Measurements from ENCODE around the gene POLR1D.
"Not testable (repeated sequence)": the region's sequence is repeated elsewhere in the genome, so short reads cannot be mapped to it uniquely, and the experiment has no call there.

Gene POLR1D

GRCh38 chr13:27619093-27619727 is 2.5 kb upstream of the POLR1D start:
- no peak for DNase-seq

GRCh38 chr13:27619728-27620376 is 1.8 kb upstream of the POLR1D start:
- no peak for DNase-seq

DNA sequence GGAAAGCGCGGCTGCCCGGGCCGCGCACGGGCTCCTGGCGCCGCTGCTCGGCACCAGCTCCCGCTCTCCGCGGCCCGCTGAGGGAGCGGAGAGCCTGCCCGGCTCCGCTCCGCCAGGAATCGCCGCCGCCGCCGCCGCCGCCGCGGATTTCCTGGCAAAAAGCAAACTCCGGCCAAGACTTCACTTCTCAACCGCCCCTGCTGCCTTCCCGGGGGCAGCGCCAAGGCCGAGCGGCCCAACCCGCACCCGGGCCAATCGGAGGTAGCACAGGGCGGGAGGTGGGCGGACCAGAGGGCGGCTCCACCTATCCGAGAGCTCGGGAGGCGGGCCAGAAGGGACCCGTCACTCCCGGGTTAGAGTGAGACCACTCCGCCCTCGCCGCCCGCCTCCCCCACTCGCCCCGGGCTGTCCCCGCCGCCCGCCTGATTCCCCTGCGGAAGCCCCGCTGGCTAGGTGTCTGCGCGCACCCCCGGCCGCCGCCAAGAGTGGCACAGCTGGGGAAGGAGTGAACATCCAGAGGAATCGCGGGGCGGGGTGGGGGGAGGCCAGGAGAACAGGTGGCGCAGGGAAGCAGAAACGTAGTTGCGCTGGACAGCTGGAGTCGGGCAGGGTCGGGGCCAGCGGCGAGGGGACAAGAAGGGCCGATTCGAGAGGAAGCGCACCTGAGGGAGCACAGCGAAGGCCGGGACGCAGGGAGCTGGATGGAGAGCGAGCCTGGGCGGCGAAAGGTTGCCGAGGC is 1.1 kb upstream of the POLR1D start, which contains the start of gene LNX2:
LNX2 (minus strand) TSS at position 153 of the 739 bp plus-strand sequence. CDS start 38,826 bp downstream, outside the sequence.
- peak; percentile 99 for DNase-seq

DNA sequence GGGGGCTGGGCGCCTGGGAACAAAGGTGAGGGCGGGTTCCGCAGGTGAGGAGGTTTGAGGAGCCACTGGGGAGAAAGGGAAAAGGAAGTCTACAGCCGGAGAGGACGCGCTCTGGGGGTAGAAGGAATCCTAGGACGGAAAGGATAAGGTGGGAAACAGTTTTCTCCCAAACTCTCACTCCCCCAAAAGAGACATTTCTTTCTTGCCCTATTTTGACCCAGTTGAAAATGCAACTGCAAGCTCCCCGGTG is 651 bp upstream of the POLR1D start:
- no peak for DNase-seq

DNA sequence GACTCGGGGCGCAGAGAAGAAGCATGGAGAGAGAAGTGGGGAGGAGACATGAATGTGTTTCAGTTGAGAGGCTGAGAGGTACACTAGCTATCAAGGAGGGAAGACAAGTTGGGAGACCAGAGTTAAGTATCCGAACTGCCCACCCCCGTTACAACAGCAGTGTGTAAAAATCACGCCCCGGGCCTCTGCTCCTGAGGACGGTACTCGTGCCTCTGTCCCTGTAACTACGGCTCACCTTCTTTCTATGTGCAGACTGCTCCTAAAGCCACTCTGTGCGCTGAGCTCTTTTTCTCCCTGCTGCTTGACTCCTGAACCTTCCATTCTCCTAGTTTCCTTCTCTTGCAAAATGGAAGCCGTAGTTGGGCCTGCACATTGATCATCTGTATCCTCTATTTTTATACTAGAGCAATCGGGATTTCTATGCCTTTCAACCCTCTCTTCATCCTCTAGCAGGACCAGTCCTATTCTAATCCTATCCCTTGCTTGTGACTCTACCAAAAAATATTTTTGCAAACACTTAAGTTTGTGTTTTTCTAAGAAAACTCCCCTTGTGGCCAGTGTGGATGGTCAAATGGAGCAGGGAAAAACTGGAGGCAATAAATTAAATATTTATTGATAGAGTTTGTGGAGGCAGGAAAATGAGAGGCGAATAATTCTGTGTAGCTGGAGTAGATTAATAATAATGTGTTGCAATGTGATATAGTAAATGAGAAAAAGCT is 569 bp downstream of the POLR1D start:
- DNase-seq: peak; percentile 27

GRCh38 chr13:27622881-27623280 is 1.2 kb downstream of the POLR1D start:
- DNase-seq: no peak

DNA sequence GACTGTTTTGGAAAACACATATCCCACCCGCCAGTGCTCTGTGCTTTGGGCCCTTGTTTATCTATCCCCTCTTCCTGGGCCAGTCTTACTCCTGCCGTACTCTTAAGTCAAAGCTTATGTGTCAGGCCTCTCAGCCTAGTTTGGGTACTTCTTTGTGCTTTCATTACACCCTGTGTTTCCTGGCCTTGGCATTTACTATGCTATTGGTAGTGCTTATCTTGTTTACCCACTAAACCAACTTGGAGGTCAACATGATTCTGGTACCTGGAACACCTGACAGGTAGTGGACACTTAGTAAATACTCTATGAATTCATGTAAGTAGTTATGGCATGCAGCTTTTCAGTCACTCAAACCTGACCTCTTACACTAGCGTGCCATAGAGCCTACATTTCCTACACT is 2.4 kb downstream of the POLR1D start:
- no peak for DNase-seq

DNA sequence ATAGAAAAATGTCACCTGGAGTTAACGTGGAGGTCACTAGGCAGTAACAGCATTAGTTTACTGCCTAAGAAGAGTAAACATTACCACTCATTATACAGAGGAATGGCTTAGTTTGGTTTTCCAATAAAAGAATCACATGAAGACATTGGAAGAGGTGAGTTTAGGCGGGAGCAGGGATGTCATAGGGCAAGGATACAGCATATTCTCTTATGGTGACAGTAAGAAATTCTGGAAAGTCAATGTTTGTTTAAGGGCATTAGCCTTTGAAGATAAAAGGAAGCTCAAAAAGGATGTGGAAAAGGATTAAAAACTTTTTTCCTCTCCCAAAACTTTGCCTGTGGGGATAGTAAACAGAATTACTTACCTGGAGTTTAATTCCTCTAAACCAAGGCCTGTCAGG is 4.1 kb downstream of the POLR1D start:
- DNase-seq: no peak

DNA sequence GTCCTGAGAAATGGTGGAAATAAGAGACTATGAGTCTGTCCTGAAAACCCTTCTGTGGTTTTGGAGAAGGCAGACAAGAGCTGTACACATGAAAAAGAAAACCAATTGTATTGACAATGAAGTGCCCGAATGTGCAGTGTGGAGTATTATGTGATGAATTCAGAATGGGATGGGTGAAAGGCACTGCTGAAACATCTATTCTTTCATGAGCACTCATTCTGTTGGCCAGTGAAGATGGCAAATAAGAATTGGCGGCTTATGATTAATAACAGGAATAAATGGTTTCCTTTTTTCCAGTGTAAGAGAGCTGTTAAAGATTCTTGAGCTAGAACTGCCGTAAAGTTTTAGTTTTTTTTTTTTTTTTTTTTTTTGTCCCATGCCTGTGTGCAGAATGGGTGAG is 5.7 kb downstream of the POLR1D start:
- DNase-seq: no peak

DNA sequence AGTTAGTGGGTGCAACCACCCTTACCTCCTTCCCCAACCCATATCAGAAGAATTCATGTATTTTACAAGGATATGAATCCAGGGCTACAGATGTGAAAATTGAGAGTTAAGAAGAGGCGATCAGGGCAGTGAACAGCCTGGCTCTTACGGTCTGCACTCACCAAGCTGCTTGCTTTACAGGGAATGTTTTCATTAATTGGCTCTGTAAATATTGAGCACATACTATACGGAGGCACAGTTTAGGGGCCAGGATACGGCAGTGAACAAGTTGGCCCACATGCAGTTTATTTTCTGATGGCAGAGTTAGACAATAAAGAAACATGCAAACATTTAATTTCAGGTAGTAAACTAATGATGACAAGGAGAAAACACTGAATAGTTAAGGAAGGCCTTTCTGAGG is 6.4 kb downstream of the POLR1D start:
- no peak for DNase-seq

DNA sequence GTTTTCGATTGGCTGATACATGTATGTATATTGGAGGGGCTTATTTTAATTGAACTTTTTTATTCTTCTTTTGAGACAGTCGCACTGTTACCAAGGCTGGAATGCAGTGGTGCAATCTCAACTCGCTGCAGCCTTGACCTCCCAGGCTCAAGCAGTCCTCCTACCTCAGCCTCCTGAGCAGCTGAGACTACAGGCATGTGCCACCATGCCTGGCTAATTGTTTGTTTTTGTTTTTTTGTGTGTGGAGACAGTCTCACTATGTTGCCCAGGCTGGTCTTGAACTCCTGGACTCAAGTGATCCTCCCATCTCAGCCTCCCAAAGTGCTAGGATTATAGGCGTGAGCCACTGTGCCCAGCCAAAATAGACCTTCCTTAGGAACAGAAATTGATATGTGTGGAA is 7.1 kb downstream of the POLR1D start:
- not testable (repeated sequence) for DNase-seq

- no peak for DNase-seq
Observed at GRCh38 chr13:27631156-27631555, 9.5 kb downstream of the POLR1D start.

GRCh38 chr13:27631665-27632064 is 10.0 kb downstream of the POLR1D start:
- no peak for DNase-seq

- DNase-seq: no peak
Observed at GRCh38 chr13:27632214-27632613, 10.5 kb downstream of the POLR1D start.

DNA sequence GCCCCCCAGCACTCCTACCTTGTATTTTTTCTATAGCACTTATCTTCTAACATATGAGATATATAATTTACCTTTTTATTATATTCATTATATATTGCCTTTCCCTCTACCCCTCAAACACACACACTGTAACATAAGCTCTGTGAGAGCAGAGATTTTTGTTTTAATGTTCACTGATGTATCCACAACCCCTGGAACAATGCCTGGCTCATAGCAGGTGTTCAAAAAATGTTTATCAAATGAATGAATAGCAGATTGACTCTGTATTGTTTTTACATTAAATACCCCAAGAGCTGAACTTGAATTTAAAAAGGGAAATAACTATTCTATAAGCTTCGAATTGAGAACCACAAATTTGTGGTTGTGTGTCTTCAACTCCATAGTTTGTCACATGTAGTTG is 11.0 kb downstream of the POLR1D start:
- DNase-seq: no peak

GRCh38 chr13:27634231-27634630 is 12.5 kb downstream of the POLR1D start:
- no peak for DNase-seq

DNA sequence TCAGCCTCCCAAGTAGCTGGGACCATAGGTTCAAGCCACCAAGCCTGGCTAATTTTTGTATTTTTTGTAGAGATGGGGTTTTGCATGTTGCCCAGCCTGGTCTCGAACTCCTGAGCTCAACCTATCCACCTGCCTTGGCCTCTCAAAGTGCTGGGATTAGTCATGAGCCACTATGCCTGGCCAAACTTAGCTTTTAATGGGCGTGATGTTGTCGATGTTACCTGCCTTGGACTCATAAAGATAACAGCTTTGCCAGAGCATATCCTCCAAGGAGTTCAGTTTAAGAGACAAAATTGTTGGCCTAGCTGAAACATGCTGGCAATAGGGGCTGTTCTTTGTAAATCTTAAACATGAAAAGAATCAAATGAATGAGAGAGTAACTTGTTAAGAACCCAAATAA is 13.1 kb downstream of the POLR1D start:
- no peak for DNase-seq

DNA sequence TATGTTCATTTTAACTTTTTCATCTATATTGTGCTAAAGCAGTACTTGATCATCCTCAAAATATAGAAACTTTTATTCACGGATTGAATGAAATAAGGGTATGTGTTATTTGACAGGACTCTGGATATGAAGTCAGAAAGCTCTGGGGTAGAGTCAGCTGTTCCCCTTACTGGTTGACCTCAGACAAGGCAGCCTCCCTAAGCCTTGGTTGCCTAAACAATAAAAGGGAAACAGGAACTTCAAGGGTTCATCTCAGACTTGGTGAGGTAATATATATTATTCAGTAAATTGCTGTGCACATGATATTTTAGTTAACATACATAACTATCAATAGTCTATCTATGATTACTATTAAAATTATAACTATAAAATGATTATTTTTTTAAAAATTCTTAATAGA is 13.6 kb downstream of the POLR1D start:
- DNase-seq: no peak

- DNase-seq: no peak
Observed at GRCh38 chr13:27636589-27637288, 15.0 kb downstream of the POLR1D start.

DNA sequence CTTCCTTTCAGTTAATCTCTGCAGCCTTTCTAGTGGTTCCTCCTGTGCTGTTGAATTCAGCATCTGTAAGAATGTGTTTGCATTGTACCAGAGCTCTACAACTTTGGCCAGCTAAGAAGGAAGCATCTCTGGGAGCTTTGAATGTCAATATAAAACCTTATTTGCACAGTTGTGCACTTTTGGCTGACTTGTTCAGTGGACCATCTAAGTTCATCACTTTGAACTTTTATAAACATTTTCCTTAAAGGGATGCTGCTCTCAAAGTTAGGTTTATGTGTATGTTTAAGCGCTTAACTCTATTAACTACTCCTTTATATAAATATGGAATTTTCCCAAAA is 15.6 kb downstream of the POLR1D start:
- no peak for DNase-seq

GRCh38 chr13:27638001-27638400 is 16.3 kb downstream of the POLR1D start:
- DNase-seq: no peak

DNA sequence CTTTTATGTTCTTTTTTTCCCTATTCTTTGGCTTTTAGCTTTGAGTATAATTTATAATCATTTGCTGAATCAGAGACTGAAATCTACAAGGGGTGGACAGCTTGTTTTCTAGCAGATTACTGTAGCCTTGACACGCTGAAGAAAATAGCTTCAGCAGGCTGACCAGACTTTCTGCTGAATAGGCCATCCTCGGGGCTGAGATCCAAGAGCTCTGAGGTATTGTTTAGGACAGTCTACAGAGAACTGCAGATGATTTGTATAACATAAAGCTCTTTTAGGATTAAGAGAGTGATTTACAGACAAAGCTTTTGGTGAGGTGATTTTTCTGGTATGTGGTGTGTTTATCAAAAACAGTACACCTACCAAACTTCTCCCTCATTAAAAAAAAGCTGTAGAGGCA is 16.8 kb downstream of the POLR1D start:
- peak; percentile 53 for DNase-seq

DNA sequence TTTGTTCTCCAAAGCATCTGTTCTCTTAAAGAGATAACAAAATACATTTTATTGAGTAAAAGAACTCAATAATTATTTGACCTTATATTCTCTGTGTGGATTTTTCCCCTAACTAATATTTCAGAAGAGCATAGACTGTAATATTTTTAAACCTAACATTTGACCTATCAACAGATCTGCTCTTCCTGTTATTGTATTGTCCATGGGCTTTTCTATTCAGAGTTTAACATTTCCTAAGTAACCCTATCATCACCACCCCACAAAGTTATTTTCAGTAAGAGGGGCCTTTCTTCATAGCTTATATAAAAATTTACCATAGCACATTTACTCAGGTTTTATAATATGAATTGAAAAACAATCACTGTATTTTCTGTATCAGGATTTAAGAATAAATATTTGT is 17.5 kb downstream of the POLR1D start:
- DNase-seq: no peak
